DOHH2 (cell line): ENCODE data around the gene ZNF580.

Source experiments
- EZH2phosphoT487 ChIP-seq: fragments of 200-600 bp; sonication (generic); IDR thresholded peaks from 2 replicates; pipeline ENCODE4 v1.6.1; 2017; ENCODE audit warnings: borderline replicate concordance, mild to moderate bottlenecking, antibody characterized with exemption, low read length, moderate library complexity, mixed read lengths
- TF ChIP-seq, protein P1 (sequence below): fragments of 200-600 bp; sonication (generic); IDR thresholded peaks from one replicate; pipeline ENCODE4 v1.5.1; 2014; ENCODE audit warnings: antibody characterized with exemption, mild to moderate bottlenecking, low read depth, low read length; ENCODE audit not compliant: poor library complexity, severe bottlenecking

DNA sequence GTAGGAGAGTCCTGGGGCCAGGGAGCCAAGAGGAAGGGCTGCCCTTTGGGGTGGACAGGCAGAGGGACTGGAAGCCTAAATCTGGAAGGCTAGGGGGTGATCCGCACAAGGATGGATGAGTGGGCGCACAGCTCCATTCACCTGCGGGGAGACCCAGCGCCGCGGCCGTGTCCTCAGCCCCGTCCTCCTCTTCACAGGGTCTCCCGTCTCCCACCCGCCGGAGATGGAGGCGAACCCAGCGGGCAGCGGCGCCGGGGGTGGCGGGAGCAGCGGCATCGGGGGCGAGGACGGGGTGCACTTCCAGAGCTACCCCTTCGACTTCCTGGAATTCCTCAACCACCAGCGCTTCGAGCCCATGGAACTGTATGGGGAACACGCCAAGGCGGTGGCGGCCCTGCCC, 27.4 kb upstream of the ZNF580 start:
- TF ChIP-seq, protein P1, sequence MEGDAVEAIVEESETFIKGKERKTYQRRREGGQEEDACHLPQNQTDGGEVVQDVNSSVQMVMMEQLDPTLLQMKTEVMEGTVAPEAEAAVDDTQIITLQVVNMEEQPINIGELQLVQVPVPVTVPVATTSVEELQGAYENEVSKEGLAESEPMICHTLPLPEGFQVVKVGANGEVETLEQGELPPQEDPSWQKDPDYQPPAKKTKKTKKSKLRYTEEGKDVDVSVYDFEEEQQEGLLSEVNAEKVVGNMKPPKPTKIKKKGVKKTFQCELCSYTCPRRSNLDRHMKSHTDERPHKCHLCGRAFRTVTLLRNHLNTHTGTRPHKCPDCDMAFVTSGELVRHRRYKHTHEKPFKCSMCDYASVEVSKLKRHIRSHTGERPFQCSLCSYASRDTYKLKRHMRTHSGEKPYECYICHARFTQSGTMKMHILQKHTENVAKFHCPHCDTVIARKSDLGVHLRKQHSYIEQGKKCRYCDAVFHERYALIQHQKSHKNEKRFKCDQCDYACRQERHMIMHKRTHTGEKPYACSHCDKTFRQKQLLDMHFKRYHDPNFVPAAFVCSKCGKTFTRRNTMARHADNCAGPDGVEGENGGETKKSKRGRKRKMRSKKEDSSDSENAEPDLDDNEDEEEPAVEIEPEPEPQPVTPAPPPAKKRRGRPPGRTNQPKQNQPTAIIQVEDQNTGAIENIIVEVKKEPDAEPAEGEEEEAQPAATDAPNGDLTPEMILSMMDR, result no peak
- no peak for TF ChIP-seq EZH2phosphoT487
